Measurements from ENCODE around the gene GGT5. TPM values are rescaled to one million over a fixed set of nuclear protein-coding genes. Genes with fewer than 3 reads are reported as not detected.
A peak's percentile ranks its signal among the peaks of the same experiment; 100 is the strongest.

The GGT5 gene
- total and polyA plus RNA-seq, 2 of the 13 experiments (the other 11 are each of a cell fraction or from before 2014, with no cell fraction given), result 0.69 to 3.1 TPM

DNA sequence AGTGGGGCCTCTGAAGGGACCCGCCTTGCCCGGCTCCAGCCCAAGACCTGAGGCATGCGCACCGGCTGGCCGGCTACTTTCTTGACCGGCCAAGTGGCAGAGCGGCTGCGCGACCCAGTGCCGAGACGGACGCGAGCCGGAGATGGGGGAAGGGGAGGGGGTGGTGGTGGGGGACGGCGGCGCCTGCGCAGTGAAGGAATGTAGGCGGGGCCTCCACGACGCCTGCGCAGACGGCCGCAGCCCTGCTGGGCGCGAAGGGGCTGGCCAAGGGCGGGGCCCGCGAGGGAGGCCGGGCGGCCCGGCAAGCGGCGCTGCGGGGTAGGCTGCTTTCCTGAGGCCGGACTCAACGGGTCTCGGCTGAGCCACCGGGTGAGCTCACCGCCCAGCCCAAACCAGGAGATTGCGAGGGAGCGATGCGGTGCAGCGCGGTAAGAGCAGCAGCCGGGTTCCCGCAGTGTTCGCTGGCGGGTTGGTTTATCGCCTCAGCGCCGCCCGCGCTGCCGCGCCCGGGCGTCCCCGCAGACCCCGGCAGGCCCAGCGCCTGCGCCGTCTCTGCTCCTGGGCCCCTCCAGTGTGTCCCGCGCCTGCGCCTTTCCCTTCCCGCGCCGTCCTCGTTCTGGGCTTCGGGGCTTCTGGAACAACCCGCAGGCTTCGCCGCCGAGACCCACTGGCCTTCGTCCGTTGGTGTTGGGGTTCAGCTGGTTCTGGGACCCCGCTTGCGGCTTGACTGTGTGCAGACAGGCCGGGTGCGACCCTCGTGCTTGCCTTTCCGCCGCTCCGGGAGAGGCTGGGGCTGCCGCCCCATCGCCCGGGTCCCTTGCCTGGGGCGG, 25.9 kb upstream of the GGT5 start, which contains the start of gene SPECC1L (continued):
- no peak for TF ChIP-seq HNRNPL (IDR thresholded peaks at IDR 0.05; ENCODE audit: low read depth, low read length)
- TF ChIP-seq ZNF737 (CRISPR knock-in tag; IDR thresholded peaks at IDR 0.05; ENCODE audit: borderline replicate concordance), result no peak
- peak; percentile 50; the same call in 1 of the 2 replicates for TF ChIP-seq MEF2D (CRISPR knock-in tag; IDR thresholded peaks at IDR 0.05)
- TF ChIP-seq SCMH1 (CRISPR knock-in tag; IDR thresholded peaks at IDR 0.05; ENCODE audit: borderline replicate concordance), result no peak
- peak; percentile 71 for TF ChIP-seq PHF20 (CRISPR knock-in tag; IDR thresholded peaks at IDR 0.05)
- TF ChIP-seq CHD2 (IDR thresholded peaks at IDR 0.05; ENCODE audit: low read depth, low read length), result no peak
- no peak for TF ChIP-seq ZNF543 (CRISPR knock-in tag; IDR thresholded peaks at IDR 0.05)
- TF ChIP-seq ZFYVE20 (CRISPR knock-in tag; IDR thresholded peaks at IDR 0.05; ENCODE audit: borderline replicate concordance, low read depth), result 0 out of 2 replicates have a peak, but pooled peaks have one; percentile 55
- TF ChIP-seq SALL1 (CRISPR knock-in tag; IDR thresholded peaks at IDR 0.05), result peak; percentile 72
- TF ChIP-seq ZSCAN25 (CRISPR knock-in tag; IDR thresholded peaks at IDR 0.05), result no peak
- no peak for TF ChIP-seq RARG (CRISPR knock-in tag; IDR thresholded peaks at IDR 0.05; ENCODE audit: low read depth)
- TF ChIP-seq SIX4 (CRISPR knock-in tag; IDR thresholded peaks at IDR 0.05), result no peak; the same call in 1 of the 2 replicates
- peak; percentile 76; the same call in 1 of the 2 replicates for TF ChIP-seq ZNF451 (CRISPR knock-in tag; IDR thresholded peaks at IDR 0.05)
- TF ChIP-seq GRHL1 (CRISPR knock-in tag; conservative IDR thresholded peaks at IDR 0.05), result no peak
- peak; percentile 98 for TF ChIP-seq ZSCAN31 (CRISPR knock-in tag; IDR thresholded peaks at IDR 0.05; ENCODE audit: low read depth)
- TF ChIP-seq, protein P1, sequence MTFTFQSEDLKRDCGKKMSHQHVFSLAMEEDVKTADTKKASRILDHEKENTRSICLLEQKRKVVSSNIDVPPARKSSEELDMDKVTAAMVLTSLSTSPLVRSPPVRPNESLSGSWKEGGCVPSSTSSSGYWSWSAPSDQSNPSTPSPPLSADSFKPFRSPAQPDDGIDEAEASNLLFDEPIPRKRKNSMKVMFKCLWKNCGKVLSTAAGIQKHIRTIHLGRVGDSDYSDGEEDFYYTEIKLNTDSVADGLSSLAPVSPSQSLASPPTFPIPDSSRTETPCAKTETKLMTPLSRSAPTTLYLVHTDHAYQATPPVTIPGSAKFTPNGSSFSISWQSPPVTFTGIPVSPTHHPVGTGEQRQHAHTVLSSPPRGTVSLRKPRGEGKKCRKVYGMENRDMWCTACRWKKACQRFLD (CRISPR knock-in tag; IDR thresholded peaks at IDR 0.05; ENCODE audit: borderline replicate concordance), result peak; percentile 94; the same call in 1 of the 2 replicates
- TF ChIP-seq, protein P2, sequence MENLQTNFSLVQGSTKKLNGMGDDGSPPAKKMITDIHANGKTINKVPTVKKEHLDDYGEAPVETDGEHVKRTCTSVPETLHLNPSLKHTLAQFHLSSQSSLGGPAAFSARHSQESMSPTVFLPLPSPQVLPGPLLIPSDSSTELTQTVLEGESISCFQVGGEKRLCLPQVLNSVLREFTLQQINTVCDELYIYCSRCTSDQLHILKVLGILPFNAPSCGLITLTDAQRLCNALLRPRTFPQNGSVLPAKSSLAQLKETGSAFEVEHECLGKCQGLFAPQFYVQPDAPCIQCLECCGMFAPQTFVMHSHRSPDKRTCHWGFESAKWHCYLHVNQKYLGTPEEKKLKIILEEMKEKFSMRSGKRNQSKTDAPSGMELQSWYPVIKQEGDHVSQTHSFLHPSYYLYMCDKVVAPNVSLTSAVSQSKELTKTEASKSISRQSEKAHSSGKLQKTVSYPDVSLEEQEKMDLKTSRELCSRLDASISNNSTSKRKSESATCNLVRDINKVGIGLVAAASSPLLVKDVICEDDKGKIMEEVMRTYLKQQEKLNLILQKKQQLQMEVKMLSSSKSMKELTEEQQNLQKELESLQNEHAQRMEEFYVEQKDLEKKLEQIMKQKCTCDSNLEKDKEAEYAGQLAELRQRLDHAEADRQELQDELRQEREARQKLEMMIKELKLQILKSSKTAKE (CRISPR knock-in tag; IDR thresholded peaks at IDR 0.05; ENCODE audit: borderline replicate concordance), result peak; percentile 4; the same call in 1 of the 2 replicates
- TF ChIP-seq TEF (CRISPR knock-in tag; IDR thresholded peaks at IDR 0.05), result no peak
- no peak for TF ChIP-seq DPF2 (CRISPR knock-in tag; IDR thresholded peaks at IDR 0.05; ENCODE audit: borderline replicate concordance, low read depth)
- TF ChIP-seq, protein P3, sequence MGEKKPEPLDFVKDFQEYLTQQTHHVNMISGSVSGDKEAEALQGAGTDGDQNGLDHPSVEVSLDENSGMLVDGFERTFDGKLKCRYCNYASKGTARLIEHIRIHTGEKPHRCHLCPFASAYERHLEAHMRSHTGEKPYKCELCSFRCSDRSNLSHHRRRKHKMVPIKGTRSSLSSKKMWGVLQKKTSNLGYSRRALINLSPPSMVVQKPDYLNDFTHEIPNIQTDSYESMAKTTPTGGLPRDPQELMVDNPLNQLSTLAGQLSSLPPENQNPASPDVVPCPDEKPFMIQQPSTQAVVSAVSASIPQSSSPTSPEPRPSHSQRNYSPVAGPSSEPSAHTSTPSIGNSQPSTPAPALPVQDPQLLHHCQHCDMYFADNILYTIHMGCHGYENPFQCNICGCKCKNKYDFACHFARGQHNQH (CRISPR knock-in tag; IDR thresholded peaks at IDR 0.05), result peak; percentile 71
- TF ChIP-seq HNF4G (IDR thresholded peaks at IDR 0.05; ENCODE audit: borderline replicate concordance, low read depth, low read length), result no peak
- 0 out of 2 replicates have a peak, but pooled peaks have one; percentile 41 for TF ChIP-seq HNF4G (CRISPR knock-in tag; IDR thresholded peaks at IDR 0.05; ENCODE audit: borderline replicate concordance, low read depth)

Measured in HepG2 (cell line).